ENCODE data around the gene GSN. TPM values are rescaled to one million over a fixed set of nuclear protein-coding genes. Genes with fewer than 3 reads are reported as not detected.

GSN gene
- total and polyA plus RNA-seq, 2 of the 8 experiments (the other 6 are each of a cell fraction or from before 2014, with no cell fraction given) = 52.3 to 94.5 TPM

- TF ChIP-seq CHD7 (IDR thresholded peaks at IDR 0.05; ENCODE audit: insufficient replicate concordance, low read length) (peak; percentile 27), EGR1 (IDR thresholded peaks at IDR 0.05; ENCODE audit: borderline replicate concordance, low read depth, low read length) (peak; percentile 56; the same call in 1 of the 2 replicates), CTBP2 (IDR thresholded peaks at IDR 0.05; ENCODE audit: borderline replicate concordance, insufficient read depth, insufficient read length, low read length) (no peak), RBBP5 (IDR thresholded peaks at IDR 0.05; ENCODE audit: borderline replicate concordance, low read depth, low read length) (peak; percentile 92; the same call in 1 of the 2 replicates), RAD21 (IDR thresholded peaks at IDR 0.05 in 1 of 2, conservative IDR thresholded peaks at IDR 0.05 in 1 of 2; ENCODE audit: low read depth in 2 of 2, low read length in 2 of 2) (peak in 1 of 2 experiments; percentile 7; a peak in 2 of 4 replicates), ZNF274 (IDR thresholded peaks at IDR 0.05; ENCODE audit: borderline replicate concordance, extremely low read depth, low read length) (no peak), JUND (IDR thresholded peaks at IDR 0.05; ENCODE audit: low read length) (no peak), RNF2 (IDR thresholded peaks at IDR 0.05; ENCODE audit: borderline replicate concordance, low read depth, low read length, missing control alignments, poor library complexity, severe bottlenecking) (no peak)
These were observed at the start of gene GSN (continued) for GRCh38 chr9:121267689-121268597.

Measured in H1 (cell line).